Measurements from ENCODE around the gene SIDT2. TPM values are rescaled to one million over a fixed set of nuclear protein-coding genes. Genes with fewer than 3 reads are reported as not detected.
A peak's percentile ranks its signal among the peaks of the same experiment; 100 is the strongest.

The SIDT2 gene
- total RNA-seq, 2 donors from 2014 or later, result 23.1 to 30.3 TPM

GRCh38 chr11:117188620-117189081 is 10.1 kb downstream of the SIDT2 start:
- ATAC-seq (no peak), DNase-seq (ENCODE audit: low spot score) (no peak)
- no peaks in the 10 kb centered on the region for H3K9me3 Mint-ChIP-seq
- no peaks in the 10 kb centered on the region for H3K36me3 Mint-ChIP-seq
- no peaks in the 10 kb centered on the region for H3K27me3 Mint-ChIP-seq
- no peak overlapping the region for H3K27ac Mint-ChIP-seq
- H3K4me1 Mint-ChIP-seq (ENCODE audit: low read depth in 2 of 2), result peaks cover 0 to 3% of the 10 kb centered on the region in 2 donors
- H3K4me3 Mint-ChIP-seq, result no peak overlapping the region

- no peak for ATAC-seq
Measured at GRCh38 chr11:117189191-117189940, 10.8 kb downstream of the SIDT2 start.

GRCh38 chr11:117189941-117190544 is 11.5 kb downstream of the SIDT2 start:
- Mint-ChIP-seq H3K4me3 (no peak overlapping the region), H3K36me3 (no peaks in the 10 kb centered on the region), H3K27ac (no peak overlapping the region), H3K4me1 (ENCODE audit: low read depth in 2 of 2) (peaks cover 0 to 3% of the 10 kb centered on the region in 2 donors), H3K9me3 (no peaks in the 10 kb centered on the region), H3K27me3 (no peaks in the 10 kb centered on the region)
- no peak for ATAC-seq
- no peak for DNase-seq (ENCODE audit: low spot score)

More at GRCh38 chr11:117189191-117189940, 10.8 kb downstream of the SIDT2 start:
- Mint-ChIP-seq H3K27ac (no peak overlapping the region), H3K4me3 (no peak overlapping the region), H3K27me3 (no peaks in the 10 kb centered on the region), H3K4me1 (ENCODE audit: low read depth in 2 of 2) (peaks cover 0 to 3% of the 10 kb centered on the region in 2 donors), H3K9me3 (no peaks in the 10 kb centered on the region), H3K36me3 (no peaks in the 10 kb centered on the region)
- no peak for DNase-seq (ENCODE audit: low spot score)

- Mint-ChIP-seq H3K9me3 (no peaks in the 10 kb centered on the region), H3K4me1 (ENCODE audit: low read depth in 2 of 2) (peaks cover 0 to 6% of the 10 kb centered on the region in 2 donors), H3K27me3 (no peaks in the 10 kb centered on the region), H3K4me3 (no peak overlapping the region), H3K36me3 (no peaks in the 10 kb centered on the region), H3K27ac (no peak overlapping the region)
- DNase-seq (ENCODE audit: low spot score) (no peak), ATAC-seq (no peak)
Measured at GRCh38 chr11:117191680-117192400, 13.3 kb downstream of the SIDT2 start.

GRCh38 chr11:117192401-117192875 is 13.9 kb downstream of the SIDT2 start:
- Mint-ChIP-seq H3K27ac (no peak overlapping the region), H3K4me1 (ENCODE audit: low read depth in 2 of 2) (peaks cover 0 to 4% of the 10 kb centered on the region in 2 donors), H3K4me3 (no peak overlapping the region), H3K36me3 (no peaks in the 10 kb centered on the region), H3K9me3 (no peaks in the 10 kb centered on the region), H3K27me3 (no peaks in the 10 kb centered on the region)
- DNase-seq (ENCODE audit: low spot score) (no peak), ATAC-seq (no peak)

GRCh38 chr11:117193130-117194020 is 14.8 kb downstream of the SIDT2 start:
- Mint-ChIP-seq H3K4me3 (no peak overlapping the region), H3K27ac (no peak overlapping the region), H3K4me1 (ENCODE audit: low read depth in 2 of 2) (peaks cover 0 to 4% of the 10 kb centered on the region in 2 donors), H3K36me3 (no peaks in the 10 kb centered on the region), H3K9me3 (no peaks in the 10 kb centered on the region), H3K27me3 (no peaks in the 10 kb centered on the region)
- DNase-seq (ENCODE audit: low spot score), result no peak
- no peak for ATAC-seq

- Mint-ChIP-seq H3K27me3 (no peaks in the 10 kb centered on the region), H3K4me3 (no peak overlapping the region), H3K36me3 (no peaks in the 10 kb centered on the region), H3K4me1 (ENCODE audit: low read depth in 2 of 2) (peaks cover 0 to 4% of the 10 kb centered on the region in 2 donors), H3K27ac (no peak overlapping the region), H3K9me3 (no peaks in the 10 kb centered on the region)
- DNase-seq (ENCODE audit: low spot score) (no peak), ATAC-seq (no peak)
Measured at GRCh38 chr11:117194267-117194666, 15.7 kb downstream of the SIDT2 start.

- ATAC-seq (no peak), DNase-seq (ENCODE audit: low spot score) (no peak)
- no peaks in the 10 kb centered on the region for H3K36me3 Mint-ChIP-seq
- no peaks in the 10 kb centered on the region for H3K27me3 Mint-ChIP-seq
- no peak overlapping the region for H3K4me3 Mint-ChIP-seq
- no peak overlapping the region for H3K27ac Mint-ChIP-seq
- peaks cover 0 to 4% of the 10 kb centered on the region in 2 donors for H3K4me1 Mint-ChIP-seq (ENCODE audit: low read depth in 2 of 2)
- H3K9me3 Mint-ChIP-seq, result no peaks in the 10 kb centered on the region
Measured at GRCh38 chr11:117195258-117195657, 16.7 kb downstream of the SIDT2 start.

- ATAC-seq, result peak in 1 of 2 donors; percentile 18
- no peaks in the 10 kb centered on the region for H3K27me3 Mint-ChIP-seq
- H3K36me3 Mint-ChIP-seq, result no peaks in the 10 kb centered on the region
- H3K4me3 Mint-ChIP-seq, result no peak overlapping the region
- no peaks in the 10 kb centered on the region for H3K9me3 Mint-ChIP-seq
- H3K4me1 Mint-ChIP-seq (ENCODE audit: low read depth in 2 of 2), result peaks cover 0 to 4% of the 10 kb centered on the region in 2 donors
- H3K27ac Mint-ChIP-seq, result no peak overlapping the region
- peak; percentile 56 for DNase-seq (ENCODE audit: low spot score)
Measured at GRCh38 chr11:117195761-117196160, 17.2 kb downstream of the SIDT2 start.

GRCh38 chr11:117197006-117197405 is 18.5 kb downstream of the SIDT2 start:
- DNase-seq (ENCODE audit: low spot score) (no peak), ATAC-seq (no peak)
- Mint-ChIP-seq H3K36me3 (no peaks in the 10 kb centered on the region), H3K4me1 (ENCODE audit: low read depth in 2 of 2) (peaks cover 0 to 4% of the 10 kb centered on the region in 2 donors), H3K9me3 (no peaks in the 10 kb centered on the region), H3K27ac (no peak overlapping the region), H3K27me3 (no peaks in the 10 kb centered on the region), H3K4me3 (no peak overlapping the region)

- Mint-ChIP-seq H3K4me1 (ENCODE audit: low read depth in 2 of 2) (peaks cover 0 to 4% of the 10 kb centered on the region in 2 donors), H3K4me3 (no peak overlapping the region), H3K9me3 (no peaks in the 10 kb centered on the region), H3K27me3 (no peaks in the 10 kb centered on the region), H3K27ac (no peak overlapping the region), H3K36me3 (no peaks in the 10 kb centered on the region)
- ATAC-seq, result no peak
- DNase-seq (ENCODE audit: low spot score), result no peak
Measured at GRCh38 chr11:117197516-117198456, 19.2 kb downstream of the SIDT2 start.

GRCh38 chr11:117198613-117199012 is 20.1 kb downstream of the SIDT2 start:
- ATAC-seq (no peak), DNase-seq (ENCODE audit: low spot score) (no peak)
- Mint-ChIP-seq H3K27me3 (no peaks in the 10 kb centered on the region), H3K9me3 (no peaks in the 10 kb centered on the region), H3K36me3 (no peaks in the 10 kb centered on the region), H3K27ac (no peak overlapping the region), H3K4me3 (no peak overlapping the region), H3K4me1 (ENCODE audit: low read depth in 2 of 2) (peaks cover 0 to 4% of the 10 kb centered on the region in 2 donors)
